Right cardiac atrium (tissue), 5 donors: ENCODE measurements around the gene SLC9A7. TPM values are rescaled to one million over a fixed set of nuclear protein-coding genes. Genes with fewer than 3 reads are reported as not detected.

Experiments
- ATAC-seq, 2 donors: fragments of 200-7000 bp; cut with Tn5 transposase; one replicate each; pipeline versions ENCODE4 v1.8.0 to v1.9.1; 2020; ENCODE audit warnings: moderate library complexity in 2 of 2, mild to moderate bottlenecking in 1 of 2
- DNase-seq, 3 donors: peaks; one replicate each; pipeline ENCODE4 v3.0.0-alpha.2; 2020
- H3K27ac ChIP-seq: one replicate; pipeline ENCODE4 v1.5.1; 2013; ENCODE audit warnings: mild to moderate bottlenecking, low read length, control low read depth, moderate library complexity
- H3K27me3 ChIP-seq: one replicate; pipeline ENCODE4 v1.6.1; 2013; ENCODE audit not compliant: control insufficient read depth, insufficient read depth
- H3K4me1 ChIP-seq: one replicate; pipeline ENCODE4 v1.6.1; 2013; ENCODE audit warnings: low read length; ENCODE audit not compliant: control insufficient read depth, insufficient read depth
- H3K4me3 ChIP-seq: one replicate; pipeline ENCODE4 v1.5.1; 2013; ENCODE audit warnings: low read length, control low read depth
- H3K9me3 ChIP-seq: one replicate; pipeline ENCODE4 v1.6.1; 2013; ENCODE audit warnings: low read length; ENCODE audit not compliant: control insufficient read depth
- WGBS: extraction: QIAGEN DNeasy Blood & Tissue Kit; methylation state at CpG from one replicate; pipeline ENCODE4 v1.1.7; 2013; 5-methylcytosine and 5-hydroxymethylcytosine counted together
- intact Hi-C, 4 donors: fragments of 100-400 bp; cut with DNase I; formaldehyde crosslinking; loops; one replicate each; pipeline versions ENCODE4 v1.11.0 to v1.14.0; 2022 to 2023
- polyA plus RNA-seq: library from polyadenylated mRNA; stranded (reverse); fragments of 200-250 nt; gene quantifications from one replicate; pipeline ENCODE4 v1.2.3, GENCODE V29; 2013
- total RNA-seq, 4 donors: library from RNA; stranded (reverse); fragmentation: NEBNext Ultra II Directional; extraction: Animal tissue kit (Norgen Biotek cat#: 25700); gene quantifications; one replicate each; pipeline ENCODE4 v1.2.1, GENCODE V29; 2021
- donor health status: healthy with polysubstance abuse.
- donor health status: DM: no; HTN: yes; CAD: no.
- donor health status: DM: no; HTN: no; CAD: no.
- donor health status: DM: no; HTN: yes; CAD: no; lungs with severe emphysema.
- donor health status: DM: yes; HTN: yes; CAD: no.

SLC9A7 gene
- total and polyA plus RNA-seq, 5 donors = 1.3 to 8.7 (median 5.2) TPM

DNA sequence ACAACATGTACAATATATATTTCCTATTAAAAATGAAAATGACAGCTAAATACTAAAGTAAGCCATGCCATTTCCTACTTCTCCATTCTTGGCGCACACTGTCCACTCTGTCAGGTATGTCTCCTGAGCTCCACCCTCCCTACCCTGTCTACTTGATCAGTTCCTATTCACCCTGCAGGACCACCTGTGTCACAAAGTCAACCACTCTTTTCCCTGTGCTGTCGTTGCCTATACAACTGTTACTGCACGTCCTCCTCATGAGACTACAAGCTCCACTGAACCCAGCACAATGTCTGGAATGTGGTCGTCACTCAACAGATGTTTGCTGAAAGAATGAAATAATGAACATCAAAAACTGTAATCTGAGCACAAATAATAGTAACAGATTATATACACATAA lies 54.9 kb downstream of the SLC9A7 start:
- ATAC-seq (no peak), DNase-seq (no peak)
- no peaks in the 10 kb centered on the region for H3K27me3 ChIP-seq
- 54% methylated on average over 4 of the region's 4 CpGs for WGBS
- no peaks in the 10 kb centered on the region for H3K4me1 ChIP-seq
- H3K9me3 ChIP-seq = no peaks in the 10 kb centered on the region
- intact Hi-C loops = no loop called here
- H3K27ac ChIP-seq = no peak overlapping the region
- no peak overlapping the region for H3K4me3 ChIP-seq

DNA sequence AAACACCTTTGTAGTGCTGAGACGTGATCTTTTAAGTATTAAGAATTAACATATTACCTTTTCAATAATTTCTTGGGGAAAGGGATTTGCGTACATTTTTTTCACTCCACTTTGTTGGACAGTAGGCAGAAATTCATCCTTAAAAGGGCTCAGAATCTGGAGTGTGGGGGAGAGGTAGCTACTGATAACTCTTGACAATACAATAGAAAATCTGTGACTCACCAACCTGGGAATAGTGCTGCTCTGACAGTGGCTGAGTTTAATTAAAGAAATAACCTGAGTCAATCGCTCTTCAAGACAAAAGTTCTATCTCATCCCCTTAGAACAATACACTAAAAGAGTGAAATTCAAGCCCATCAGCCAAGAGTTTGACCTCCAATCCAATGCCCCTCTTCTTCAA lies 60.2 kb downstream of the SLC9A7 start:
- ATAC-seq = no peak
- intact Hi-C loops = no loop called here
- Histone ChIP-seq H3K9me3 (no peaks in the 10 kb centered on the region), H3K4me3 (no peak overlapping the region), H3K4me1 (no peaks in the 10 kb centered on the region), H3K27ac (no peak overlapping the region), H3K27me3 (no peaks in the 10 kb centered on the region)
- DNase-seq = no peak
- WGBS = 77% methylated on average over 3 of the region's 3 CpGs

DNA sequence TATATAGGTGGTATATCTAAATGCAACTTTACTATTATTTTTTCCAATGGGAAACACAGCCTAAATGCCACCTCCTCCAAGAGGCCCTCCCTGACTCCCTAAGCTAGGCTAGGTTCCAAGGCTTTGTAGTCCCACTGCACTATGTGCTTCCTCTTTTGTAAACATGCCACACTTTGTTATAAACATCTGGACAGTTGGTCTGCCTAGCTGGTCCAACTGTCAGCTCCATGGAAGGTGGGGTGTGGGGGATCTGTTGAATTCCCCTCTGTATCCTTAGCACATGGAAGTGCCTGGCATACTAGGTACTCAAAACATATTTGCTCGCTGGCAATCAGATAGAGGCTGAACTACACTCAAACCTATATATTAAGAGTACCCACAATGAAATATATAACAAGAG lies 63.4 kb downstream of the SLC9A7 start:
- Histone ChIP-seq H3K4me3 (no peak overlapping the region), H3K9me3 (no peaks in the 10 kb centered on the region), H3K4me1 (no peaks in the 10 kb centered on the region), H3K27ac (no peak overlapping the region), H3K27me3 (no peaks in the 10 kb centered on the region)
- 71% methylated on average over 1 of the region's 1 CpG for WGBS
- ATAC-seq (no peak), DNase-seq (no peak)
- intact Hi-C loops = no loop called here

DNA sequence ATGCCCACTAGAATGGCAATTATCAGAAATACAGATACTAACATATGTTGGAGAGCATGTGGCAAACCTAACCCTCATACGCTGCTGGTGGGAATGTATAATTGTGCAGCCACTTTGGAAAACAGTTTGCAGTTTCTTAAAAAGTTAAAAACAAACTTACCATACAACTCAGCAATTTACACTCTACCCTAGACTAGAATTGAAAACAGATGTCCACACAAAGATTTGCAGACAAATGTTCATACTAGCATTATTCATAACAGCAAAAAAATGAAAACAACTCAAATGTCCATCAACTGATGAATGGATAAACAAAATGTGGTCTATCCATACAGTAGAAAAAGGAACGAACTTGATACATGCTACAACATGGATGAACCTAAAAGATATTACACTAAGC lies 64.4 kb downstream of the SLC9A7 start:
- H3K4me3 ChIP-seq = no peak overlapping the region
- no peaks in the 10 kb centered on the region for H3K4me1 ChIP-seq
- no peak overlapping the region for H3K27ac ChIP-seq
- 85% methylated on average over 2 of the region's 2 CpGs for WGBS
- no peaks in the 10 kb centered on the region for H3K27me3 ChIP-seq
- DNase-seq = no peak
- intact Hi-C loops = no loop called here
- no peaks in the 10 kb centered on the region for H3K9me3 ChIP-seq
- ATAC-seq = no peak

DNA sequence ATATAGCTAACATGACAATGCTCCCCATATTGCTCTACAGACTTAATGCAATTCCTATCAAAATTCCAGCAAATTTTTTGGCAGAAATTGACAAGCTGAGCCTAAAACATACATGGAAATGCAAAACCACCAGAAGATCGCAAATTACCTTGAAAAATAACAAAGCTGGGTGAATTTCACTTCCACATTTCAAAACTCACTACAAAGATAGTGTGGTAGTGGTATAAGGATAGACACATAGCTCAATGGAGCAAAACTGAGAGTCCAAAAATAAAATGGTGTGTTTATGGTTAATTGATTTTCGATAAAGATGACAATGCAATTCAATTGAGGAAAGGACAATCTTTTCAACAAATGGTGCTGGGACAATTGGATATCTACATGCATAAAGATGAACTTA lies 65.8 kb downstream of the SLC9A7 start:
- Histone ChIP-seq H3K27me3 (no peaks in the 10 kb centered on the region), H3K4me1 (no peaks in the 10 kb centered on the region), H3K4me3 (no peak overlapping the region), H3K9me3 (no peaks in the 10 kb centered on the region), H3K27ac (no peak overlapping the region)
- ATAC-seq = no peak
- intact Hi-C loops = no loop called here
- no peak for DNase-seq
- 83% methylated on average over 2 of the region's 2 CpGs for WGBS

DNA sequence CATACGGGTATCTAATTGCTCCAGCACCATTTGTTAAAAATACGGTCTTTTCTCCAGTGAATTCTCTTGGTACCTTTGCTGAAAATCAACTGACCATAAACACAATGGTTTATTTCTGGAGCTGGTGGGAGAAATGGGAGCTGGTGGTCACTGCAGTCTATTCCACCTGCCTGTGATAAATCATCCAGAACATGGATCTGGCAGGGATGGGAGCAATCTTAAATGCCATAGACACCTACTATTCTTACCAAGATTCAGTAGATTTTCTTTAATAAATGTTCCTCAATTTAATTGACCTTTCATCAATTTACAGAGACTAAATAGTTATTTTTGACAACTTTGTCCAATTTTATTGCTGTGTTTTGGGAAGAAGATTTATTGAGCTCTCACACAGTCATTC lies 68.1 kb downstream of the SLC9A7 start:
- WGBS = 90% methylated on average over 2 of the region's 2 CpGs
- H3K27me3 ChIP-seq = no peaks in the 10 kb centered on the region
- ATAC-seq = no peak
- no peaks in the 10 kb centered on the region for H3K4me1 ChIP-seq
- no peak for DNase-seq
- no peak overlapping the region for H3K4me3 ChIP-seq
- intact Hi-C loops = no loop called here
- H3K27ac ChIP-seq = no peak overlapping the region
- H3K9me3 ChIP-seq = no peaks in the 10 kb centered on the region

DNA sequence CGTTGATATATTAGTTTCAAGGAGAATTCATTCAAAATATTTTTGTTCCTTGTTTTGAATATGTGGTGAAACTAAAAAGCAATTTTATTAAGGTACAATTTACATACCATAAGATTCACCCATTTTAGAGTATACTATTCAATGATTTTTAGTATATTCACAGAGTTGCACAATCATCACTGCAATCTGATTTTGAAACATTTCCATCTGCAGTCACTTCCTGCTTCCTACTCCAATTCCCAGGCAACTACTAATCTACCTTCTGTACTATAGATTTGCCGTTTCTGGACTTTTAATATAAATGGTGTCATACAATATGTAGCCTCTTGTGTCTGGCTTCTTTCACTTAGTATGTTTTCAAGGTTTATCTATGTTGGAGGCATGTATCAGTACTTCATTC lies 71.3 kb downstream of the SLC9A7 start:
- 63% methylated on average over 2 of the region's 2 CpGs for WGBS
- intact Hi-C loops = loop anchor here in 2 of 4 donors (5.0 to 10.0 kb wide), 2 partner anchors 130 to 133 kb away; no protein-coding TSS in a partner anchor
- Histone ChIP-seq H3K27ac (no peak overlapping the region), H3K9me3 (no peaks in the 10 kb centered on the region), H3K27me3 (no peaks in the 10 kb centered on the region), H3K4me1 (no peaks in the 10 kb centered on the region), H3K4me3 (no peak overlapping the region)
- ATAC-seq (no peak), DNase-seq (no peak)

DNA sequence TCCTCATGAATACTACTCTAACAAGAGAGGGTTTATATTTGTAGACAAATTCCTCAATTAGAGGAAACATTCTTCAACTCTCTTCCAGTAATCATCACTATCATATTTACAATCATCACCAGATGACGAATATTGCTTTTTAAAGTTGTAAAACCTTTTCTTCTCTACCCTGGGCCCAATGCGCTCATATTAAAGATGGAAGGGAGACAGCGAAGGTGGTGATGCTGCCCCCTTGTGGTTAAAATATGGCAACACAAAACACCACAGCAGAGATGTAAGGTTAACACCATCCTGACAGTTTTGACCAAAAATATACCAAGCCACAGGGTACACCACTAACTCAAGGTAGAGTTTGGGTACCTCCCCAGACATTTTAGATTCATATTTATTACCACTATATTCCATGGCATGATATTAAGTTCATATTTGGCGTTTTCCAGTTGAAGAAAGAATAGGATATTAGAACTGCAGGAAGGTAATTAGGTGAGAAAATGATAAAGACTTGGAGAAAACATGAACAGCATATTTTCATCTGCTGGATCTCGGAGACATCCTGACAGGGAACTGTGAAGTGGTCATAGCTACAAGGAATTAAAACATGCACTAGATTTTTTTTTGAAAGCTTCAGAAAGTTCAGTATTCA lies 72.8 kb downstream of the SLC9A7 start:
- no peak overlapping the region for H3K27ac ChIP-seq
- H3K4me1 ChIP-seq = no peaks in the 10 kb centered on the region
- intact Hi-C loops = loop anchor here in 2 of 4 donors (5.0 to 10.0 kb wide), 2 partner anchors 129 to 131 kb away; no protein-coding TSS in a partner anchor
- no peaks in the 10 kb centered on the region for H3K27me3 ChIP-seq
- ATAC-seq (peak; percentile 41 to 62), DNase-seq (no peak)
- H3K4me3 ChIP-seq = no peak overlapping the region
- no peaks in the 10 kb centered on the region for H3K9me3 ChIP-seq
- 27% methylated on average over 5 of the region's 5 CpGs for WGBS

DNA sequence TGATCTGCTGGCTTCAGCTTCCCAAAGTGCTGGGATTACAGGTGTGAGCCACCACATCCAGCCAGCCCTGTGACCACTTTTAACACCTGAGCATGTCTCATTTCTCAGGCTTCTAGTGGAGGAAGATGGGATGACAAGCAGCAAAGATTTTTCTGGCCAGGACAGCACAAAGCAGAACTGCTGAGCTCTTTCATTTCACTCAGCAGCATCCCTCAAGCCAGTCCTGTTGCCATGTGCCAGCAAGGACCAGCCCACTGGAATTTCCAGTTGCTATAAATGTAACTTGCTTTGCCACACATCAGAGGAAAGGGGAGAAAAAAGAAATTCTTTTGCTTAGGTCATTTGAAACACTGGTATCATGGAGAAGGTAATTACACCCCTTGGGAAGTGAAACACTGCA lies 75.9 kb downstream of the SLC9A7 start:
- no peak for ATAC-seq
- no peaks in the 10 kb centered on the region for H3K4me1 ChIP-seq
- no peak overlapping the region for H3K27ac ChIP-seq
- no peak for DNase-seq
- H3K9me3 ChIP-seq = no peaks in the 10 kb centered on the region
- intact Hi-C loops = loop anchor here in 1 of 4 donors (10.0 kb wide), 1 partner anchor 128 kb away; no protein-coding TSS in a partner anchor
- no peak overlapping the region for H3K4me3 ChIP-seq
- no peaks in the 10 kb centered on the region for H3K27me3 ChIP-seq

DNA sequence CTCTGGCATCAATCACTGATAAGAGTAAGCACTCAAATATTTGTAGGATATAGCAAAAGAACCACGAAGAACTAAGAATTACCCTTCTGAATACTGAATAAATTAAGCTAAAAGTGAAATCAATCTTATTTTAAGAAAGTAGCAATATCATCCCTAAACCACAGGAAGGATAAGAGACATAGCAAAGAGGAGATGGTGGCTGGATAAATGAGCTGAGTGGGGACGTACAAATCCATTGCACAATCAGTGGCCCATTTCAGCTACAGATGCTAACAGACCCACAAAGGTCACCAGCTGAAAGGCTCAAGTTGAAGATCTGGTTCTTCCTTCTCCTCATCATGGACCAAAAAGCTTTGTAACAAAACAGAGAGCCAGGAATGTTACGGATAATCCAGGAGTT lies 77.1 kb downstream of the SLC9A7 start:
- DNase-seq (no peak), ATAC-seq (no peak)
- Histone ChIP-seq H3K4me3 (no peak overlapping the region), H3K9me3 (no peaks in the 10 kb centered on the region), H3K27ac (no peak overlapping the region), H3K27me3 (no peaks in the 10 kb centered on the region), H3K4me1 (no peaks in the 10 kb centered on the region)
- 71% methylated on average over 3 of the region's 3 CpGs for WGBS
- intact Hi-C loops = loop anchor here in 1 of 4 donors (10.0 kb wide), 1 partner anchor 127 kb away; no protein-coding TSS in a partner anchor

DNA sequence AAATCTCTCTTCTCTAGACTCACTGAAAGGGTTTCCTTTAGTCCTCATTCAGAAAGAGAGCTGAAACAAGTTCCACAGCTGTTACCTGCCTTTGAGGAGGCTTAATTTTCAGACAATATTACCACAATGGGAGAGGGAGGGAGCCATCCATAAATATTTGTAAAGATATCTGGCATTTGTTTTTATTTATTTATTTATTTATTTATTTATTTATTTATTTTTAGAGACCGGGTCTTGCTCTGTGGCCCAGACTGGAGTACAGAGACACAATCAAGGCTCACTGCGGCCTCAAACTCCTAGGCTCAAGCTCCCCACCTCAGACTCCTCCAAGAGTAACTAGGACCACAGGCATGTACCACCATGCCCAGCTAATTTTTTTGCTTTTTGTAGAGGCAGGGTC lies 80.7 kb downstream of the SLC9A7 start:
- Histone ChIP-seq H3K9me3 (no peaks in the 10 kb centered on the region), H3K4me1 (no peaks in the 10 kb centered on the region), H3K27me3 (no peaks in the 10 kb centered on the region), H3K4me3 (no peak overlapping the region), H3K27ac (no peak overlapping the region)
- DNase-seq = no peak
- no peak for ATAC-seq
- 97% methylated on average over 2 of the region's 2 CpGs for WGBS
- intact Hi-C loops = no loop called here
